GM12872 (cell line): ENCODE results near the gene RNGTT.

Experiments
- CTCF ChIP-seq: IDR thresholded peaks from 3 replicates; pipeline ENCODE4 v1.5.1; 2011; ENCODE audit warnings: low read depth, mild to moderate bottlenecking, low read length, moderate library complexity; ENCODE audit not compliant: insufficient read depth

RNGTT gene

GRCh38 chr6:88584581-88585275 lies 378.7 kb downstream of the RNGTT start:
- TF ChIP-seq CTCF, result no peak

- TF ChIP-seq CTCF, result no peak
Observed at GRCh38 chr6:88577461-88577860, 386.0 kb downstream of the RNGTT start.

- TF ChIP-seq CTCF, result no peak
Observed at GRCh38 chr6:88575536-88575935, 387.9 kb downstream of the RNGTT start.

- no peak for TF ChIP-seq CTCF
Observed at GRCh38 chr6:88574651-88575050, 388.8 kb downstream of the RNGTT start.

- no peak for TF ChIP-seq CTCF
Observed at GRCh38 chr6:88574031-88574430, 389.4 kb downstream of the RNGTT start.

GRCh38 chr6:88573561-88573960 lies 389.9 kb downstream of the RNGTT start:
- no peak for TF ChIP-seq CTCF

GRCh38 chr6:88572449-88573139 lies 390.8 kb downstream of the RNGTT start:
- TF ChIP-seq CTCF, result no peak
